Caco-2 (cell line): ENCODE data around the gene MET. TPM values are rescaled to one million over a fixed set of nuclear protein-coding genes. Genes with fewer than 3 reads are reported as not detected.

Source experiments
- BruUV-seq: library from RNA; stranded (reverse); fragments of 400-500 nt; replicated peaks from 2 replicates; lab custom pipeline; 2021; lab: Mats Ljungman, UMichigan
- CTCF ChIA-PET: fragments of 300-600 bp; sonication (Branson Sonifier 250); formaldehyde crosslinking; loops from one replicate; lab custom pipeline; 2022; ENCODE audit warnings: antibody characterized with exemption; lab: Charles Lee
- POLR2A ChIA-PET: fragments of 300-600 bp; sonication (Branson Sonifier 250); formaldehyde crosslinking; loops from one replicate; lab custom pipeline; 2022; ENCODE audit warnings: antibody characterized with exemption; lab: Charles Lee
- DNase-seq, 2 experiments: peaks; one replicate each; pipeline versions ENCODE4 v3.0.0 to v3.0.0-alpha.2; 2020 to 2022
- H3K27me3 ChIP-seq: replicated peaks from 2 replicates; pipeline ENCODE4 v1.6.0; 2011; ENCODE audit warnings: low read length; ENCODE audit not compliant: control insufficient read depth, insufficient read depth
- H3K36me3 ChIP-seq: 2 replicates; pipeline ENCODE4 v1.5.1; 2011; ENCODE audit warnings: low read length; ENCODE audit not compliant: control insufficient read depth, insufficient read depth
- H3K4me1 ChIP-seq: fragments of 250-450 bp; sonication (Bioruptor Pico); 2 replicates; pipeline ENCODE4 v1.5.1; 2020; ENCODE audit warnings: mild to moderate bottlenecking
- H3K4me3 ChIP-seq: 2 replicates; pipeline ENCODE4 v1.5.1; 2011; ENCODE audit warnings: low read depth, mild to moderate bottlenecking, control low read depth, low read length
- H3K9me3 ChIP-seq: fragments of 250-450 bp; sonication (Bioruptor Pico); 2 replicates; pipeline ENCODE4 v1.5.1; 2020; ENCODE audit warnings: mild to moderate bottlenecking, moderate library complexity
- H3K27ac Mint-ChIP-seq: one replicate; pipeline ENCODE4 v1.8.0; 2022; ENCODE audit warnings: mixed read lengths; ENCODE audit not compliant: unreplicated experiment
- H3K27me3 Mint-ChIP-seq: one replicate; pipeline ENCODE4 v1.8.0; 2022; ENCODE audit warnings: mixed read lengths; ENCODE audit not compliant: insufficient read depth, unreplicated experiment
- H3K36me3 Mint-ChIP-seq: one replicate; pipeline ENCODE4 v1.8.0; 2022; ENCODE audit warnings: mild to moderate bottlenecking, mixed read lengths; ENCODE audit not compliant: insufficient read depth, unreplicated experiment
- H3K4me1 Mint-ChIP-seq: one replicate; pipeline ENCODE4 v1.8.0; 2022; ENCODE audit warnings: low read depth, mixed read lengths; ENCODE audit not compliant: unreplicated experiment
- H3K4me3 Mint-ChIP-seq: one replicate; pipeline ENCODE4 v1.8.0; 2022; ENCODE audit warnings: mild to moderate bottlenecking, moderate library complexity, mixed read lengths; ENCODE audit not compliant: unreplicated experiment
- H3K9me3 Mint-ChIP-seq: one replicate; pipeline ENCODE4 v1.8.0; 2022; ENCODE audit warnings: mixed read lengths; ENCODE audit not compliant: unreplicated experiment
- intact Hi-C: fragments of 100-400 bp; cut with micrococcal nuclease; formaldehyde crosslinking; loops from one replicate; pipeline ENCODE4 v1.10.0; 2022; ENCODE audit not compliant: unreplicated experiment
- total RNA-seq: library from RNA; stranded (reverse); gene quantifications from 2 replicates; pipeline ENCODE4 v1.2.3, GENCODE V29; 2022
- TF ChIP-seq, protein P1 (sequence below), 2 experiments: fragments of 200-600 bp in 1 of 2; IDR thresholded peaks; 1 replicate in 1 of 2; 2 replicates in 1 of 2; pipeline versions ENCODE4 v1.5.1 to v1.8.0; 2011 to 2022; ENCODE audit warnings: antibody characterized with exemption in 1 of 2, control low read depth in 1 of 2, inconsistent platforms in 1 of 2, low read depth in 1 of 2, low read length in 1 of 2, mild to moderate bottlenecking in 1 of 2, moderate library complexity in 1 of 2; ENCODE audit not compliant: insufficient read depth in 1 of 2, severe bottlenecking in 1 of 2, unreplicated experiment in 1 of 2

Gene MET
- total RNA-seq, 1 experiment from 2014 or later: 82.9 TPM

DNA sequence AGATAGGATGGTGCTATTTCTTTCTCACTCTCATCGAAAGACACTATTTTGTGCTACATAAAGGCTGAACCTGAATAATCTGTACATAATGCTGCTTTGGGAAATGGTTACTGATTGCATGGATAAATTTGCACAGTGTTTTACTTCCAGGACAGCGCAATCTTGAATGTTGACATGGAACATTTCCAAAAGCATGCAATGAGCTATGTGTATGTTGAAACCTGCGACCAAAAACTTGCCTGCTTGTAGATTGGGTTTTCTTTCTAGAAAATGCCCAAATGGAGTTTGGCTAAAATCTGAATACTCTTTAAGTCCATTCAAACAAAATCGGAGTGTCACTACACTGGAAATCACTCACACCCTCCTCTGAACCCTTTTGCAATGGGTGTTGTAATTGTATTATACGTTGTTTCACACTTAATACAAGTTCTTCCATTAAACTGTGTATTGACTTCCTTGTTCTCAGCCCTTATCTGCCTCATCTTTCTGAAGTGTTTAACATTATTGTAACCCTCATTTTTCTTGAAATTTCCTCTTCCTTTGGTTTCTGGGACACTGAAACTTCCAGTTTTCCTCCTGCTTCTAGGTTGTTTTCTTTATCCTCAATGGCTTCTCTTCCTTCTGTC lies 116.7 kb downstream of the MET start:
- intact Hi-C loops: loop anchor here (5.0 kb wide), 1 partner anchor 196 kb away; no protein-coding TSS in a partner anchor
- no peaks in the 10 kb centered on the region for H3K9me3 Mint-ChIP-seq
- H3K4me1 ChIP-seq: peaks cover 12% of the 10 kb centered on the region
- peaks cover 3% of the 10 kb centered on the region for H3K36me3 ChIP-seq
- CTCF ChIA-PET: no interaction called here
- H3K27me3 Mint-ChIP-seq: no peaks in the 10 kb centered on the region
- BruUV-seq: no TSS peak
- POLR2A ChIA-PET: no interaction called here
- DNase-seq: no peak
- no peak overlapping the region for H3K27ac Mint-ChIP-seq
- no peak overlapping the region for H3K4me3 ChIP-seq
- TF ChIP-seq, protein P1, sequence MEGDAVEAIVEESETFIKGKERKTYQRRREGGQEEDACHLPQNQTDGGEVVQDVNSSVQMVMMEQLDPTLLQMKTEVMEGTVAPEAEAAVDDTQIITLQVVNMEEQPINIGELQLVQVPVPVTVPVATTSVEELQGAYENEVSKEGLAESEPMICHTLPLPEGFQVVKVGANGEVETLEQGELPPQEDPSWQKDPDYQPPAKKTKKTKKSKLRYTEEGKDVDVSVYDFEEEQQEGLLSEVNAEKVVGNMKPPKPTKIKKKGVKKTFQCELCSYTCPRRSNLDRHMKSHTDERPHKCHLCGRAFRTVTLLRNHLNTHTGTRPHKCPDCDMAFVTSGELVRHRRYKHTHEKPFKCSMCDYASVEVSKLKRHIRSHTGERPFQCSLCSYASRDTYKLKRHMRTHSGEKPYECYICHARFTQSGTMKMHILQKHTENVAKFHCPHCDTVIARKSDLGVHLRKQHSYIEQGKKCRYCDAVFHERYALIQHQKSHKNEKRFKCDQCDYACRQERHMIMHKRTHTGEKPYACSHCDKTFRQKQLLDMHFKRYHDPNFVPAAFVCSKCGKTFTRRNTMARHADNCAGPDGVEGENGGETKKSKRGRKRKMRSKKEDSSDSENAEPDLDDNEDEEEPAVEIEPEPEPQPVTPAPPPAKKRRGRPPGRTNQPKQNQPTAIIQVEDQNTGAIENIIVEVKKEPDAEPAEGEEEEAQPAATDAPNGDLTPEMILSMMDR (IDR thresholded peaks at IDR 0.05; ENCODE audit: insufficient read depth in 1 of 2, low read depth in 1 of 2, low read length in 1 of 2, severe bottlenecking in 1 of 2, unreplicated experiment in 1 of 2): no peak
- H3K4me3 Mint-ChIP-seq: no peak overlapping the region
- H3K4me1 Mint-ChIP-seq: peaks cover 7% of the 10 kb centered on the region
- H3K9me3 ChIP-seq: no peaks in the 10 kb centered on the region
- peaks cover 25% of the 10 kb centered on the region for H3K36me3 Mint-ChIP-seq
- H3K27me3 ChIP-seq: no peaks in the 10 kb centered on the region

DNA sequence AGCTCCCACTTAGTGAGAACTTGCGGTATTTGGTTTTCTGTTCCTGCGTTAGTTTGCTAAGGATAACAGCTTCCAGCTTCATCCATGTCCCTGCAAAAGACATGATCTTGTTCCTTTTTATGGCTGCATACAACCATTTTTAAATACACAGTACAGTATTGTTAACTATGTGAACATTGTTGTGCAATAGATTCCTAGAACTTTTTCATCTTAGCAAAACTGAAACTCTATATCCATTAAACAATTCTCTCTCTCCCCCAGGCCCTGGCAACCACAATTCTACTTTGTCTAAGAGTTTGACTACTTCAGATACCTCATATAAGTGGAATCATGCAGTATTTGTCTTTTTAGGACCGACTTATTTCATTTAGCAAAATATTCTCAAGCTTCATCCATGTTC lies 118.0 kb downstream of the MET start:
- peaks cover 30% of the 10 kb centered on the region for H3K36me3 Mint-ChIP-seq

DNA sequence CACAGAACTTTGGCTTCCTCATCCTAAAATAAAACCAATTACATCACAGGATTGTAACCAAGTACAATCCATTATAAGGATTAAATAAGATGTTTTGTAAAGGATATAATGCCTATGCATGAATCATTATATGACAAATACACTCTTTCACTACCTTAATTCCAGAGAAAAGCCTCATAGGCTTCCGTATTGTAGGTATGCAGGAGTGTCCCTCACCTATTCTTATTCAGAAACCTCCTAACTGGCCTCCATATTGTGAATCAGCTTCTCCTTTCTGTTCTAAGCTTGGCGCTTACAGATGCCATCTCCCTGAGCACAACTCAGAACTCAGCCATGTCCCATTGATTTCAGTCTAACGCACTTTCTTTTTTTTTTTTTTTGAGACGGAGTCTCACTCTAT lies 120.8 kb downstream of the MET start:
- Histone ChIP-seq H3K9me3 (no peaks in the 10 kb centered on the region), H3K27me3 (no peaks in the 10 kb centered on the region), H3K4me1 (no peaks in the 10 kb centered on the region; the same call in 1 of the 2 replicates), H3K4me3 (no peak overlapping the region), H3K36me3 (peaks cover 2% of the 10 kb centered on the region)
- CTCF ChIA-PET: no interaction called here
- POLR2A ChIA-PET: no interaction called here
- H3K4me1 Mint-ChIP-seq: peaks cover 13% of the 10 kb centered on the region
- DNase-seq: no peak
- peaks cover 45% of the 10 kb centered on the region for H3K36me3 Mint-ChIP-seq
- no peaks in the 10 kb centered on the region for H3K27me3 Mint-ChIP-seq
- BruUV-seq: no TSS peak
- no peaks in the 10 kb centered on the region for H3K9me3 Mint-ChIP-seq
- TF ChIP-seq, protein P1 (IDR thresholded peaks at IDR 0.05; ENCODE audit: insufficient read depth in 1 of 2, low read depth in 1 of 2, low read length in 1 of 2, severe bottlenecking in 1 of 2, unreplicated experiment in 1 of 2): no peak
- intact Hi-C loops: no loop called here
- no peak overlapping the region for H3K27ac Mint-ChIP-seq
- H3K4me3 Mint-ChIP-seq: no peak overlapping the region

More for the DNA sequence above, 118.0 kb downstream of the MET start:
- Histone ChIP-seq H3K36me3 (peaks cover 2% of the 10 kb centered on the region), H3K27me3 (no peaks in the 10 kb centered on the region), H3K4me1 (no peaks in the 10 kb centered on the region; the same call in 1 of the 2 replicates), H3K9me3 (no peaks in the 10 kb centered on the region), H3K4me3 (no peak overlapping the region)
- peaks cover 13% of the 10 kb centered on the region for H3K4me1 Mint-ChIP-seq
- POLR2A ChIA-PET: no interaction called here
- no peak overlapping the region for H3K27ac Mint-ChIP-seq
- no peak for DNase-seq
- H3K4me3 Mint-ChIP-seq: no peak overlapping the region
- no TSS peak for BruUV-seq
- H3K9me3 Mint-ChIP-seq: no peaks in the 10 kb centered on the region
- intact Hi-C loops: no loop called here
- TF ChIP-seq, protein P1 (IDR thresholded peaks at IDR 0.05; ENCODE audit: insufficient read depth in 1 of 2, low read depth in 1 of 2, low read length in 1 of 2, severe bottlenecking in 1 of 2, unreplicated experiment in 1 of 2): no peak
- CTCF ChIA-PET: no interaction called here
- H3K27me3 Mint-ChIP-seq: no peaks in the 10 kb centered on the region
